ENCODE measurements around the gene COQ8A.
"Not testable (repeated sequence)": the region's sequence is repeated elsewhere in the genome, so short reads cannot be mapped to it uniquely, and the experiment has no call there.

The COQ8A gene

GRCh38 chr1:226953175-226953800, 13.2 kb downstream of the COQ8A start:
- no peak for DNase-seq

GRCh38 chr1:226954337-226954736, 14.2 kb downstream of the COQ8A start:
- no peak for DNase-seq

- DNase-seq: no peak
Measured at GRCh38 chr1:226954777-226955176, 14.7 kb downstream of the COQ8A start.

- not testable (repeated sequence) for DNase-seq
Measured at GRCh38 chr1:226955857-226956256, 15.8 kb downstream of the COQ8A start.

DNA sequence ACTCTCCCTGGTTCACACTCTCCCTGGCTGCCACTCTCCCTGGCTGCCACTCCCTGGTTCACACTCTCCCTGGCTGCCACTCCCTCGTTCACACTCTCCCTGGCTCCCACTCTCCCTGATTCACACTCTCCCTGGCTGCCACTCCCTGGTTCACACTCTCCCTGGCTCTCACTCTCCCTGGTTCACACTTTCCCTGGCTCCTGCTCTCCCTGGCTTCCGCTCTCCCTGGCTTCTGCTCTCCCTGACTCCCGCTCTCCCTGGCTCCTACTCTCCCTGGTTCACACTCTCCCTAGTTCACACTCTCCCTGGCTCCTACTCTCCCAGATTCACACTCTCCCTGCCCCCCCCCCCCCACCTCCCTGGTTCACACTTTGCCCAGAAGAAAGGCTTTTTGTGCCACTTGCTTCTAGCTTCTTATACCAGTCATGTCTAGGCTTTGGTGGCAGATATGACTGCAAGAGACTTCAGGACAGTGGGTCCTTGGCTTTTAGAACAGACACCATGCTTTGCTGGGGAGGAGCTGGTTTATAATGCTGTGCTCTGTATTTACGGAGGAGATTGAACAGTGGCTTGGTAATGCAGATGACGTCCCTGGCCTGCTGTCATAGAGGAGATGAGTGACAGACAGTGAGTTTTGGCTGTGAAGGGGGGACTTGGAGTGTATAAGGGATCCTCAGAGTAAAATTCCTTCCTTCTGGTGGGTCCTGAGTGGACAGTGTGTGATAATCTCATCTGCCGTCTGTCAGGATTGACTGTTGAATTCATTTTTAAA, 17.0 kb downstream of the COQ8A start:
- no peak for DNase-seq

DNA sequence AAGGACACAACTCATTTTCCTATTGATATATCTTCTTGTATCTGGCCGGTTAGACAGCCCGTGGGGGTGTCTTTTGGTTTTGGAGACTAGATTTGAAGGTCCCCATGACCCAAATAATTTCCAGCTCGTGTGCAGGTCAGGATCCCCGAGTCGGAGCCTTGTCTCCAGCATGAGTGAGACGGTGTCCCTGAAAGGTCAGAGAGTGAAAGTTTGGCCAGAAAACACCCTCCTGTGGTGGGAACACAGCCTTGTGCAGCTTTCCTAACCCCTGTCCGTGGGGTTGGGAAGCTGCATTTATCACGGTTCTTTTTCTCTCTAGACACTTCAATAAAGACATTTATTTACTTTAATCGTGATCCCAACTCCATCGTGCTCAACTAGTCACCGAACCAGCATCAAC, 17.6 kb downstream of the COQ8A start:
- no peak for DNase-seq

DNA sequence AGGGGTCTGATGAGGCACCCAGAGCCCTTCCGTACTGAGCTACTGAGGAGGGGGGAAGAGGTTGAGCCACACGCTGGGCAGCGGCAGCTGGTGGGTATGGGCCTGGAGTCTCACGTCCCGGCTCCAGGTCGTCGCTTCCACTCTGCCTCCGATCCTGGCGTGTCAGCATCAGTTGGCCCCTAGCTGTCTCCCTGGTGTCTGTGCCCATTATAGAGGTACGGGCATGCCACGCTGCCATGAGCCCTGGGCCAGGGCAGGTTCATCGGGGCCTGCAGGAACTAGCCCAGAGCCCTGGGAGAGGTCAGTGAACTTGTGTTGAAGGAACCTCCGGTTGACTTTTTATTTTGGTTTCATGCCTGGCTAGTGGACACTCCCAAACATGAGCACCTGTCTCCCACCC, 18.2 kb downstream of the COQ8A start:
- no peak for DNase-seq

DNA sequence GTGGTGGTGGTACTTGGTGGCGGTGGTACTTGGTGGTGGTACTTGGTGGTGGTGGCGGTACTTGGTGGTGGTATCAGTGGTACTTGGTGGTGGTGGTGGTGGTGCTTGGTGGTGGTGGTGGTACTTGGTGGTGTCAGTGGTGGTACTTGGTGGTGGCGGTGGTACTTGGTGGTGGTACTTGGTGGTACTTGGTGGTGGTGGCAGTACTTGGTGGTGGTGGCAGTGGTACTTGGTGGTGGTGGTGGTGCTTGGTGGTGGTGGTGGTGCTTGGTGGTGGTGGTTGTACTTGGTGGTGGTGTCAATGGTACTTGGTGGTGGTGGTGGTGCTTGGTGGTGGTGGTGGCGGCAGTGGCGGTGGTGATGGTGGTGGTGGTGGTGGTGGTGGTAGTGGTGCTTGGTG, 20.2 kb downstream of the COQ8A start:
- no peak for DNase-seq

GRCh38 chr1:226960944-226961765, 21.1 kb downstream of the COQ8A start:
- DNase-seq: no peak

- no peak for DNase-seq
Measured at GRCh38 chr1:226962421-226963391, 22.6 kb downstream of the COQ8A start.

DNA sequence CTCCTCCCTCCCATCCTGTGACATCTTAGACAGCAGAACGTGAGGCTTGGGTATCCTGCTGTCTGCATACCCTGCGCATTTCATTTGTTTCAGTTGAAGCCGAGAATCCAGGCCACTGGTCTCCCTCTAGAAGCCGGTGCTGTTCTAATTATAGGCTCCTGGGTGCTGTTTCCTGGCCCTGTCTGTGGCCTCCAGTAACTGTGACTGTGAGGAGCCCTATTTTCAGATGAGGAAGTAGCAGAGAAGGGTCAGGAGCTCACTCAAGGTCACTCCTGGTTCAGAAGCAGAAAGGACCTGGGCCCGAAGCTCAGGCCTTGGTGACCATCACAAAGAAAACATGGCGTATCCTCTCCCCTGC, 24.0 kb downstream of the COQ8A start:
- DNase-seq: no peak

- no peak for DNase-seq
Measured at GRCh38 chr1:226964611-226965486, 24.8 kb downstream of the COQ8A start.

- DNase-seq: no peak
Measured at GRCh38 chr1:226965581-226966440, 25.7 kb downstream of the COQ8A start.

GRCh38 chr1:226966683-226967082, 26.6 kb downstream of the COQ8A start:
- no peak for DNase-seq

- no peak for DNase-seq
Measured at GRCh38 chr1:226967665-226968064, 27.6 kb downstream of the COQ8A start.

GRCh38 chr1:226971765-226972164, 31.7 kb downstream of the COQ8A start:
- DNase-seq: no peak

DNA sequence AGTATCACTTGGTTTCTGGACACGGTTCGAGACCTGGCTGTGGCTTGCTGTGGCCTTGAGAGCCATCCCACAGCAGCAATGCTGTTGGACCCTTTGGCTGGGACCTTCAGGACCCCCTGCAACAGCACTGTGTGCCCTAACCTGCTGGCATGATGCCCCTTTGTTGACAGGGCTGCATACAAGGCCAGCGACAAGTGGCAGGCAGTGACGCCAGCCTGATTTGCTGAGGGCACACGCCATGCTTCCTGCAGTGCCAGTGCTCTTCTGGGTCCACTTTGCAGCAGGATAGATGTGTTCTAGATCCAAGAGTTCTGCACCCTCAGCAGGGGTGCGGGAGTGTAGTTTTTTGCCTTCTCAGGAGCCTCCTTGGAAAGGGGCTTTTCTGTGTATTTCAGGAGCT, 32.8 kb downstream of the COQ8A start:
- DNase-seq: no peak

DNA sequence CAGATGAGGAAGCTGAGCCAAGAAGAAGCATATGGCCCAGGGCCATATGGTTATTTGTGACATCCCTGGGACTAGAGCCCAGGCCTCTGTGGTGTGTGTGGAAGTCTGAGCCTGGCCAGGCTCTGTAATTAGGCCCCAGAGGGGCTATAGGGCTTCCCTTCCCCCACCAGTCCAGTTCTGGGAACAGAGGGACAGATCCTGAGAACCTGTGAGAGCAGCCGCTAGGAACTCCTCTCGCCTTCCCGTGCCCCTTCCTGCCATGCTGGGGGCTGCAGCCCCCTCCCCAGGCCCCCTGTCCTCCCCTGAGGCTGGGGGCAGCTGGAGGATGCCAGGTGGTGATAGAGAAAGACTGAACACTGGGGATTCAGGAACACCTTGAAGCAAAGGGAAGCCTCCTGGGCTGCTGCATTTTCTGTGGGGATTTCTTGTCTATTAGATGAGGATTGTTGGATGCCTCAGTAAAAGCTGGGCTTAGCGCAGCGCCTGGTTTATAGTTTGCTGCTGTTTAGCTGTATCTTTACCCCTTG, 33.3 kb downstream of the COQ8A start:
- DNase-seq: no peak

GRCh38 chr1:226973898-226974543, 33.9 kb downstream of the COQ8A start:
- no peak for DNase-seq

Measured in activated gamma-delta T cell (primary cell).